Measurements from ENCODE around the gene PPA1. TPM values are rescaled to one million over a fixed set of nuclear protein-coding genes. Genes with fewer than 3 reads are reported as not detected.
A peak's percentile ranks its signal among the peaks of the same experiment; 100 is the strongest.
"Not testable (repeated sequence)": the region's sequence is repeated elsewhere in the genome, so short reads cannot be mapped to it uniquely, and the experiment has no call there.

Gene PPA1
- total RNA-seq, 1 donor from 2014 or later, result 350 TPM

DNA sequence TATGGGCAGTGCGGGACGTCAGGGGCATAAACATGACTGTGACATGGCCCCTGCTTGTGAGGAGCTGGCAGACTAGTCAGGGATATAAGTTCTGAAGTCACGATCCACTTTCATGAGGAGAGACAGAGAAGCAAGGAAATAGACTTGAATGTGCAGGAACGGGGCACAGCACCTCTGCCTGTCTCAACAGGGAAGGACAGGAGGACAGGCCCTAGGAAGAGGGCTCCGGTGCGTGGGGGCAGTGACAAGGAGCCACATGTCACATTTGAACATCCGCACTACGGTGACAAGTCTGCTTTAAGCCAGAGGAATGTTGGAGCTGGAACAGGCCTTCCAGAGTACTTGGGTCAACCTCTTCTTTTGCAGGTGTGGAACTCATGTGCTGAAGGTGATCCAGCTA, 43.1 kb downstream of the PPA1 start:
- FAIRE-seq, result peak; percentile 47
- Histone ChIP-seq H3K4me3 (ENCODE audit: low read depth, low read length) (no peak overlapping the region), H3K27me3 (ENCODE audit: control insufficient read depth, insufficient read depth, low read length) (no peaks in the 10 kb centered on the region), H3K36me3 (ENCODE audit: control insufficient read depth, insufficient read depth, low read length) (no peaks in the 10 kb centered on the region)
- TF ChIP-seq, protein P1, sequence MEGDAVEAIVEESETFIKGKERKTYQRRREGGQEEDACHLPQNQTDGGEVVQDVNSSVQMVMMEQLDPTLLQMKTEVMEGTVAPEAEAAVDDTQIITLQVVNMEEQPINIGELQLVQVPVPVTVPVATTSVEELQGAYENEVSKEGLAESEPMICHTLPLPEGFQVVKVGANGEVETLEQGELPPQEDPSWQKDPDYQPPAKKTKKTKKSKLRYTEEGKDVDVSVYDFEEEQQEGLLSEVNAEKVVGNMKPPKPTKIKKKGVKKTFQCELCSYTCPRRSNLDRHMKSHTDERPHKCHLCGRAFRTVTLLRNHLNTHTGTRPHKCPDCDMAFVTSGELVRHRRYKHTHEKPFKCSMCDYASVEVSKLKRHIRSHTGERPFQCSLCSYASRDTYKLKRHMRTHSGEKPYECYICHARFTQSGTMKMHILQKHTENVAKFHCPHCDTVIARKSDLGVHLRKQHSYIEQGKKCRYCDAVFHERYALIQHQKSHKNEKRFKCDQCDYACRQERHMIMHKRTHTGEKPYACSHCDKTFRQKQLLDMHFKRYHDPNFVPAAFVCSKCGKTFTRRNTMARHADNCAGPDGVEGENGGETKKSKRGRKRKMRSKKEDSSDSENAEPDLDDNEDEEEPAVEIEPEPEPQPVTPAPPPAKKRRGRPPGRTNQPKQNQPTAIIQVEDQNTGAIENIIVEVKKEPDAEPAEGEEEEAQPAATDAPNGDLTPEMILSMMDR (IDR thresholded peaks at IDR 0.05; ENCODE audit: insufficient read depth, low read length, severe bottlenecking), result no peak
- DNase-seq (ENCODE audit: low read depth), result no peak

DNA sequence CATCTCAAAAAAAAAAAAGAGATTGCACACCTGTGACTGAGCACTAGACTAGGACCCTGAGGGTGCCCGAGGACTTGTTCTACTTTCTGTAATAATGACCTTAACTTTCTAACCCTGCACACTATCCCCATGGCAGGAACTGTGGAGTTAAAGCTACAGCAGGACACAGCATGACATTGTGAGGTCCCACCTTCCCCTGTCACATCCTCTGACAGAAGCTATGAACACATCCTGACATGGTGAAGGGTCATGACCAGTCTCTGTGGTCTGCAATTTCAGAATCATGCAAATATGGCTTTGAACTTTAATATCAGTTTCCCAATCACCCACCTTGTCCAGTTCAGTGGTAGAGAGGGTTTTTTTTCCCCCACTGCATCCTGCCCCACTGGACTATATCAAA, 44.5 kb downstream of the PPA1 start:
- TF ChIP-seq, protein P1 (IDR thresholded peaks at IDR 0.05; ENCODE audit: insufficient read depth, low read length, severe bottlenecking), result no peak
- no peaks in the 10 kb centered on the region for H3K27me3 ChIP-seq (ENCODE audit: control insufficient read depth, insufficient read depth, low read length)
- no peaks in the 10 kb centered on the region for H3K36me3 ChIP-seq (ENCODE audit: control insufficient read depth, insufficient read depth, low read length)
- DNase-seq (ENCODE audit: low read depth), result no peak
- no peak overlapping the region for H3K4me3 ChIP-seq (ENCODE audit: low read depth, low read length)
- FAIRE-seq, result no peak

DNA sequence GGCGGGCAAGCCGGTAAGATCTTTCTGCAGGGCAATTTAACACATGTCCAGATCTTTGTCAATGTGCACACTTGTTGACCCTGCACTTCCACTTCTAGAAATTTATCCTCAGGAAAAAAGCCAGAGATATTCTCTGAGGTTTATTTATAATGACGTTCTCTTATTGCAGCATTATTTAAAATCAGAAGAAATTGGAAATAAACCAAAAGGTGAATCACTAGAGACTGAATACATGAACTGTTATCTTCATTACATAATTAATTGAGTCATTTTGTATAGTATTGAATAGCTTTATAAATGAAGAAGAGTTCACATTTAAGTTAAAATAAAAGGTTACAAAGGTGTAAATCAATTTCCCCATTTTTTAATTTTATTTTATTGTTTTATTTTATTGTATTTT, 46.7 kb downstream of the PPA1 start:
- H3K36me3 ChIP-seq (ENCODE audit: control insufficient read depth, insufficient read depth, low read length), result no peaks in the 10 kb centered on the region
- H3K27me3 ChIP-seq (ENCODE audit: control insufficient read depth, insufficient read depth, low read length), result no peaks in the 10 kb centered on the region
- TF ChIP-seq, protein P1 (IDR thresholded peaks at IDR 0.05; ENCODE audit: insufficient read depth, low read length, severe bottlenecking), result no peak
- peak; percentile 64 for DNase-seq (ENCODE audit: low read depth)
- H3K4me3 ChIP-seq (ENCODE audit: low read depth, low read length), result no peak overlapping the region
- no peak for FAIRE-seq

DNA sequence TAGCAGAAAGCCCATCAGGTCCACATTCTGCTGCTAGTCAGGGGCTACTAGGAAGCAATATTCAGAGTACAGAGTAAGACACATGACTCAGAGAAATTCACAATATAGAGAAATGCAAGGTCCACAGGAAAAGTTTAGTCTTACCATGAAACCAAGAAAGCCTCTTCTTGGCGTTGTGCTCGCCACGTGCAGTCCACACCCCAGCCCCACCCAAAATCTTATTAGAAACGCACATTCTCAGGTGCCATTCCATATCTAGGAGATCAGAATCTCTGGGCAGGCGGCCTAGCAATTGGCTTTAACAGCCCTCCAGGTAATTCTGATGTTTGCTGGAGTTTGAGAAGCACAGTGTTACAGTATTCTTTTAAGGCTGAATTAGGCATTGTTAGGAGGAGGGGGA, 47.1 kb downstream of the PPA1 start:
- Histone ChIP-seq H3K36me3 (ENCODE audit: control insufficient read depth, insufficient read depth, low read length) (no peaks in the 10 kb centered on the region), H3K27me3 (ENCODE audit: control insufficient read depth, insufficient read depth, low read length) (no peaks in the 10 kb centered on the region), H3K4me3 (ENCODE audit: low read depth, low read length) (no peak overlapping the region)
- FAIRE-seq (no peak), DNase-seq (ENCODE audit: low read depth) (no peak)
- TF ChIP-seq, protein P1 (IDR thresholded peaks at IDR 0.05; ENCODE audit: insufficient read depth, low read length, severe bottlenecking), result no peak

DNA sequence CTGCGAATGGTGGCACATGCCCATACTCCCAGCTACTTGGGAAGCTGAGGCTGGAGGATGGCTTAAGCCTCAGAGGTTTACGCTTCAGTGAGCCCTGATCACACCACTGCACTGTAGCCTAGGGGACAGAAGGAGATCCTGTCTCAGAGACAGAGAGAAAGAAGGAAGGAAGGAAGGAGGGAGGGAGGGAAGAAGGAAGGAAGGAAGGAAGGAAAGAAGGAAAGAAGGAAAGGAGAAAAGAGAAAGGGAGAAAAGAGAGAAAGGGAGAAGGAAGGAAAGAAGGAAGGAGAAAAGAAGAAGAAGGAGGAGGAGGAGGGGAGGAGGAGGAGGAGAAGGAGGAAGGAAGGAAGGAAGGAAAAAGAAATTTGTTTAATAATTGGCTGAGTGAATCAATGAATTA, 49.9 kb downstream of the PPA1 start:
- no peaks in the 10 kb centered on the region for H3K27me3 ChIP-seq (ENCODE audit: control insufficient read depth, insufficient read depth, low read length)
- no peak overlapping the region for H3K4me3 ChIP-seq (ENCODE audit: low read depth, low read length)
- TF ChIP-seq, protein P1 (IDR thresholded peaks at IDR 0.05; ENCODE audit: insufficient read depth, low read length, severe bottlenecking), result no peak
- DNase-seq (ENCODE audit: low read depth) (no peak), FAIRE-seq (no peak)
- H3K36me3 ChIP-seq (ENCODE audit: control insufficient read depth, insufficient read depth, low read length), result no peaks in the 10 kb centered on the region

DNA sequence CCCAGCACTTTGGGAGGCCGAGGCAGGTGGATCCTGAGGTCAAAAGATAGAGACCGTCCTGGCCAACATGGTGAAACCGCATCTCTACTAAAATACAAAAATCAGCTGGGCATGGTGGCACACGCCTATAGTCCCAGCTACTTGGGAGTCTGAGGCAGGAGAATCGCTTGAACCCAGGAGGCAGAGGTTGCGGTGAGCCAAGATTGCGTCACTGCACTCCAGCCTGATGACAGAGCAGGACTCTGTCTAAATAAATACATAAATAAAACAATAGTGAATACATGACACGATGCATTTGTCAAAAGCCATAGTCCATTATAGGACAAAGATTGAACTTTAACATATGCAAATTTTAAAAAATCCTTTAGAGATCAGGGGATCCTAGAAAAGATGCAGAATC, 54.0 kb downstream of the PPA1 start:
- H3K36me3 ChIP-seq (ENCODE audit: control insufficient read depth, insufficient read depth, low read length); H3K27me3 ChIP-seq (ENCODE audit: control insufficient read depth, insufficient read depth, low read length); H3K4me3 ChIP-seq (ENCODE audit: low read depth, low read length); FAIRE-seq; DNase-seq (ENCODE audit: low read depth): not testable (repeated sequence)
